Suppressor macrophage treated with lipopolysaccharide for 4 hours (primary cell): ENCODE results near the gene RPL29.
"Not testable (repeated sequence)": the region's sequence is repeated elsewhere in the genome, so short reads cannot be mapped to it uniquely, and the experiment has no call there.

Experiments used
- DNase-seq: peaks from one replicate; pipeline ENCODE4 v3.0.0-alpha.2; 2020

RPL29 gene

DNA sequence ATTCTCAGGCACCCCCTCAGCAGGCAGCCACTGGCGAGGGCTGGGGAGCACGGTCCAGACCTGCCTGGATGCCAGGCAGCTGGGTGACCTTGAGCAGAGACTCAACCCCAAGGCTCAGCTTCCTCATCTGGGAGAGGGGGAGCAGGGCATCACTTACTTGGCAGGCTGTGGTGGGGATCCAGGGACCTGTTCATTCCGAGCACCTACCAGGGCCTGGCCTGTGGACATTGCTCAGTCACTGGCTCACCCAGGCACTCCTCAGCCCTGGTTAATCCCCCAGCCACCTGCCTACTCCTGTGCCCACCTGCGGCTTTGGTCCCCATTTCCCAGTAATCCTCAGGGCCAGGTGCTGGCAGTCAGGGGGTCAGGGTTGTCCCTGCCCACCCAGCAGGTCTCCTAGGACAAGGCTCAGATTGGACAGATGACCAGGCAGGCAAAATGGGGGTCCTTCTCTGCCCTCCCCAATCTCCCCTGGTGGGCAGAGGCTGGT lies 9.3 kb upstream of the RPL29 start:
- no peak for DNase-seq

DNA sequence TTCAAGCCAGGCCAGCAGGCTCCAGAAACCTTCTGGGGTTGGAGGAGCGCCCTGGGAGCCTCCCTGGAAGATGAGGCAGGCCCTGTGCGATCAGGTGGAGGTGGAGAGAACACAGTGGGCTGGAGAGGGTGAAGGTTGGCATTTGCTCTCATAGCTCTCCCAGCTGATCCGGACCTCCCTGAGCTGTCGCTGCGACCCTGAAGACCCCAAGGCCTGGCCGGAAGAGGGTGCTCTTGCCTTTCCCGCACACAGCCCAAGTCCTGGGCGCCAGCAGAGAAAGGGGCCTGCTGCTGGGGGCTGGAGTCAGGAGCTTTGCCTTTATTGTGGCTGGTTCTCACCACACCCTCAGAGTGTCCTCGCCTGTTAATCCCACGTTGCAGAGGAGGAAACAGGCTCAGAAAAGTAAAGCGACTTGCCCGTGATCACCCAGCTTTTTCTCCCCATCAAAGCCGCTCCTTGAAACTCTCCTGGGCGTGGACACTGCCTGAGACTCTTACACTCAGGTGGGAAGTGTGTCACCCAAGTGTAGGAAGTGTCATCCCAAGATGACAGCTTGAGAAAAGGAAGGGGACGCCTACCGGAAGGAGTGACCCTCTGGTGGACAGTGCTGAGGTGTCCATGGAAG lies 8.6 kb upstream of the RPL29 start:
- DNase-seq: no peak

DNA sequence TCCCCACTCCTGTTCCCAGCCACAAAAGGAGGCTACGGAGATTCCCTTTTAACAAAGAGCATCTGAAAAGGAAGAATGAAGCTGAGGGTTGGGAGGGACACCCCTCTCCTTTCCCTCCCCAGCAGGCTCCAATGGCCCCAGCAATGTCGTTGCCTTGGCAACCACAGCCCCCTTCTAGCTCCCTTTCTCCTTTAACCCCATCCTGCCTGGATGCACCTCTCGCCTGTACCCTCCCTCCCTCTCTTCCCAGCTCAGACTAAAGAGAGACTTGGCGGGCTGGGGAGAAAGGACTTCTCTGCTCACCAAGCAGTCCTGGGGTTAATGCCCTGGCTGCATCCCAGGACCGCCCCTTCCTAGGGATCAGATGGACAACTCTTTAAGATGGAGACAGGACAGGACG lies 7.1 kb upstream of the RPL29 start:
- no peak for DNase-seq

DNA sequence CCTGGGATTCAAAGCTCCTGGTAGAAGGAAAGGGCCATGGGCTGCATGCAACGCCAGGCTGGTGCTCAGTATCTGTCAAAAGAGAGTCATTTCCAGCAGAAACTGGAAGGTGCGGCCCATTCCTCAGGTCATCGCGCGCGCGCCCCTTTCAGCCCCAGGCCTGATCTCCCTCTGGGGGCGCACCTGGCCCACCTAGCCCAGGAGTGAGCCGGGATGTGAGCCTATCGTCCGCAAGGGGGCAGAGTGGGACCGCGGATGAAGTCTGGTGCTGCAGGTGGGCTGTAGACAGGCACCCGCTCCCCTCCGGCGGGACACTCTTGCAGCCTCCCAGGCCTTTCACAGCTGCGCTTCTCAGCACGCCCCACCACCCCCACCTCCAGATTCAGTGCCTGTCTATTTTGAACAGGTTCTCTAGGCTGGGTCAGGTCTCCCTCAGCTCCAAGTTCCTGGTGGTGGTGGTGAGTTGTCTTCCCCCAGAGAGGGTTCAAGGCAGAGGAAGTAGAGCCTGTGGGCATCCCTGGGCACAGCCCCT lies 5.8 kb upstream of the RPL29 start:
- DNase-seq: peak; percentile 65

DNA sequence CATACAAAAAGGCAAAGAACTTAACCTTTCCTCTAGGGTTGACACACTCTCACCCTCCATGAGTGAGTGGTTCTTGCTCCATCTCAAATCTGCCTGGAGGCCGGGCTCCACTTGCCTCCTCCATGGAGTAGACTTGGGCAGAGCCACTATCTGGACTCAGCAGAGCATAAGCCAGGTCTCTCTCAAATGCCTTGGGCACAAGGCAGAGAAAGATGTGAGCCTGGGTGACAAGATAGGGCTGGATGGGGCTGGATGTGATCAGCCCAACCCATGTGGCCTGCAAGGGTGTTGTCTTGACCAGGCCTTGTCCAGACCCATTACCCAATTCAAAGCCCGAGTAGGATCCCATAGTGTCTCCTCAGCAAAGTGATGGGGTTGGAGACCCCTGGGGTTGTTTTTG lies 4.2 kb upstream of the RPL29 start:
- no peak for DNase-seq

DNA sequence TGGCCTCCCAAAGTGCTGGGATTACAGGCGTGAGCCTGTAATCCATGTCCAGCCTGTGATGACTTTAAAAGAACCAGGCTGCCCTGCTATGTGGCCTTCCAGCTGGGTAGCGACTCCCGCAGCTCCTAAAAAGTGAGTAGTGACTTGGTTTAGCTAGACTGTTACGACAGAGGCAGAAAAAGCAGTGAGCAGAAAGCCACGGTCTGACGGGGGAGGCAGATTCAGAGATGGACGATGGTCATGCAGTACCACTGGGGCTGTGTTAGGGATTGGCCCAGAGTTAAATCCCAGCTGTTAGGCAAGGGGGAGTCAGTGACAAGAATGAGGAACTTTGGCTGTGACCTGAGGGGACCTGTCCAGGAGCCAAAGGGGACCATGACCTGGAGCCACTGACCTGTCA lies 3.1 kb upstream of the RPL29 start:
- DNase-seq: no peak

DNA sequence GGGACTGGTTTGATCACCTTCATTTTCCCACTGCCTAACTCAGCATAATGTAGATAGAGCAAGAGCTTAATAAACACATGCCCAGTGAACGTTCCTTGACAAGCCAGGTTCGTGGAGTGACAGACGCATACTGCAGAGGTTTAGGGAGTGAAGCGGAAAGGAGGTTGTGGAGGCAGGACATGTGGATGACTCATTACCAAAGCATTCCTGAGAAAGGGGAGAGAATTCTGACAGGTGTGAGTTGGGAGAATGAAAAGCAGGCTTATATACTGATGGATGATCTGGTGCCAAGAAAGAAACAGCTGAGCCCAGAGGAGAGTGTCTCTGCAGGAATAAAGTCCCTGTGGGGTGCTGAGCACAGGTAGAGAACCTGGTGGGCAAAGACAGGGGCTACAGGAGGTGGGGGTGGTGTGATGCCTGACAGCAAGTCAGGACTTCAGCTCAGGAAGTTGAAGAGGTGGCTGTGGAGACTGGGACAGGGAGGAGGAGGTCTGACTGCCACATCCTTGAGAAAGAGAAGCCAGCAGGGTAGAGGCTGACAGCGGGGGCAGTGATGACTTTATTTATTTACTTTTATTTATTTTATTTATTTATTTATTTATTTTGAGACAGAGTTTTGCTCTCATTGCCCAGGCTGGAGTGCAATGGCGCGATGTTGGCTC lies 2.4 kb upstream of the RPL29 start:
- DNase-seq: no peak

DNA sequence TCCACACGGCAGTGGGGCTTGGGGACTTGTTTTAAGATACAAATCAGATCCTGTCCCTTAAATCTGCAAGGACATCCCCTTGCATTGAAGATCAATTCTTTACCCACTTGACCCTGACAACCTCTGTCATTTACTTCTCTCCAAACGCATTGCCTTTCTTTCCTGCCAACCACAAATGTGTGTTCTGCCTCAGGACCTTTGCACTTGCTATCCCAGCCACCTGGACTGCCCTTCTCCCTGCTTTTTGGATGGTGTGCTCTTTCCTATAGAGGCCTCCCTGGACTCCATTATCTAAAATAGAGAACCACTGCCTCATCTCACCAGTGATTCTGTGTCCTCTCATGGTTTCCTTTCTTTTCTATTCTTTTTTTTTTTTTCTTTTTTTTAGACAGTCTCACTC lies 1.5 kb upstream of the RPL29 start:
- no peak for DNase-seq

DNA sequence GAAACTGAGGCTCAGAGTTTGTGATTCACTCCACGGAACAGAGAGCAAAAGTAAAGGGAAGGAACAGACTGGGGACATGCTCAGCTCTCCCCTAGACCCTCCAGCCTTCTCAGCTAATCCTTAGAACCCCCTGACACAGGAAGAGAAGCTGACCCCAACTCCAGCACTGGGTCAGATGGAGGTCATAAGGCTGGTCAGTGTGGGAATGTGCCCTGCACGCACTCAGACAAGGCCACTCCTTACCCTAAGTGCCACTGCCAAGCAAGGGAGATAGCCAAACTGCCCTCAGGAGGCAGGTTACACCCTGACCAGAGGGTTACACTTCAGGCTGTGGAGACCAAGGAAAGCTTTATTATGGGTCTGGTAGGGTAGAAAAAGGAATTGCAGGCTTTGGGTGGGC lies 1.2 kb downstream of the RPL29 start:
- no peak for DNase-seq

DNA sequence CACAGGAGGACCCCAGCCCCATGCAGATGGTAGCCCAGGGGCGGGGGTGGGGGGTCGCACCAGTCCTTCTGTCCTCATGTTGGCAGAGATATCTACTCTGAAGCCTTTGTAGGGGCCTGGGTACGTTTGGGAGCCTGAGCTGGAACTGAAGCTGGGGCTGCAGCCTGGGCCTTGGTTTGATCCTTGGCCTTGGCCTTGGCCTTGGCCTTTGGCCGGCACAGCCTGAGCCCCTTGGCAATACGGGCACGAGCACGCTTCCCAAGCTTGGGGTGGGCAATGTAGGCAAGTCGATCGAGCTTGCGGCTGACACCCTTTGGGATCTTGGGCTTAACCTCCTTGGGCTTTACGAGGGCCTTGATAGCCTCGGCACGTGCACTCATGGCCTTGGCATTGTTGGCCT lies 2.0 kb downstream of the RPL29 start:
- not testable (repeated sequence) for DNase-seq

DNA sequence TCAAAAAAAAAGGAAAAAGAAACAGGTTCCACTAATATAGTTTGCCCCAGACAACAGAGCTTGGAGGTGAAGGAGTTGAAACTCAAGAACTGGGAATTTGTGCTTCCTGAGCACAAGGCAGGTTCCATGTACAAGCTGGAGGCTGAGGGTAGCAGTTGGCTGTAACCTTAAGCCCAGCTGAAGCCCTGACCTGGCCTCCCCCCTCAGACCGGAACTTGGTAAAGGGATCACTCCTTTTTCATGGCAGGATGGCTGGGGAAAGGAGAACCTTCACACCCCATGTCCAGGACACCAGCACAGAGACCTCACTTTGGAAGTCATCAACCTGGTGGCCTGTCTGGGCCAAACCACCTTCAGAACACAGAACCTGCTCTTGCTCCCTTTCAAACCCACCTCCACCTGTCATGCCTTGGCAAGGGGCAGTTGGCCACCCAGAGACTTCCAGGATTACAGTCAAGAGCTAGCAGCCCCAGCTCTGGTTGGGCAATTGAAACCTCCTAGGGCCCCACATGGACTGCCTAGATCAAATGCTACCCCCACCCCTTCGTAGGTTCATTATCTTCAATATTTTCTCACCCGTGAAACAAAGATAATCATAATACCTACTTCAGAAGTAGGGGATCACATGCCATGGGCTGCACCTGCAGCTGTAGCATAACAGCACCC lies 3.5 kb downstream of the RPL29 start:
- no peak for DNase-seq

DNA sequence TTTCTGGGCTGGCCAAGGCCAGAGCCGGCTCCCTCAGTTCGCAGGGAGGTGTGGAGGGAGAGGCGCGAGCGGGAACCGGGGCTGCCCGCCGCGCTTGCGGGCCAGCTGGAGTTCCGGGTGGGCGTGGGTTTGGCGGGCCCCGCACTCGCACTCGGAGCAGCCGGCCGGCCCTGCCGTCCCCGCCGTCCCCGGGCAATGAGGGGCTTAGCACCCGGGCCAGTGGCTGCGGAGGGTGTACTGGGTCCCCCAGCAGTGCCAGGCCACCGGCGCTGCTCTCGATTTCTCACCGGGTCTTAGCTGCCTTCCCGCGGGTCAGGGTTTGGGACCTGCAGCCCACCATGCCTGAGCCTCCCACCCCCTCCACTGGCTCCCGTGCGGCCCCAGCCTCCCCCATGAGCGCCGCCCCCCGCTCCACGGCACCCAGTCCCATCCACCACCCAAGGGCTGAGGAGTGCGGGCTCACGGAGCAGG lies 5.2 kb downstream of the RPL29 start:
- DNase-seq: not testable (repeated sequence)

DNA sequence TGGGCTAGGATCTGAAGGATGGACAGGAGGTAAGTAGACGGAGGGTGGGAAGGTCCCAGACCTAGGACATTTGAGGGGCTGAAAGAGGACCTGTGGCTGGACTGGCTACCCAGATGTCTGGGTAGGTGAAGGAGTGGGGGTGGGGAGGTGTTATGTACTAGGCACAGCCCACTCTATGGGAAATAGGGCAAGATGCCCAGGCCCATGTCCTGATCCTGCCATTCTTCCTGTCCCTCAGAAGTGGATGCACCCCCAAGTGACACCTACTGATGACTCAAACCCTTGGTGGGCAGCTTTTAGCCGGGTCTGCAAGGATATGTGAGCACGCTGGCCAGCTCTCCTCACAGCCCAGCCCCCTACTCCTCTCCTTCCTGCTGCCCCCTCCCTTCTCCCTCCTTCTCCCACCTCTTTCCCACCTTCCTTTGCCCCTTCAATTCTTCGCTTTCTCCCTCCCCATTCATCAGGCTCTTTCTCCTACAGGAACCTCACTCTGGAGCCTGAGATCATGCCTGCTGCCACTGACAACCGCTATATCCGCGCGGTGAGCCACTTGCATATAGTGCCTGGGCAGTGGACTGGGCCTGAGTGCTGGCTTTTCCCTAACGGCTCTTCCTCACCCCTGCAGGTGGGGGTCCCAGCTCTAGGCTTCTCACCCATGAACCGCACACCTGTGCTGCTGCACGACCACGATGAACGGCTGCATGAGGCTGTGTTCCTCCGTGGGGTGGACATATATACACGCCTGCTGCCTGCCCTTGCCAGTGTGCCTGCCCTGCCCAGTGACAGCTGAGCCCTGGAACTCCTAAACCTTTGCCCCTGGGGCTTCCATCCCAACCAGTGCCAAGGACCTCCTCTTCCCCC lies 7.2 kb downstream of the RPL29 start:
- DNase-seq: no peak

DNA sequence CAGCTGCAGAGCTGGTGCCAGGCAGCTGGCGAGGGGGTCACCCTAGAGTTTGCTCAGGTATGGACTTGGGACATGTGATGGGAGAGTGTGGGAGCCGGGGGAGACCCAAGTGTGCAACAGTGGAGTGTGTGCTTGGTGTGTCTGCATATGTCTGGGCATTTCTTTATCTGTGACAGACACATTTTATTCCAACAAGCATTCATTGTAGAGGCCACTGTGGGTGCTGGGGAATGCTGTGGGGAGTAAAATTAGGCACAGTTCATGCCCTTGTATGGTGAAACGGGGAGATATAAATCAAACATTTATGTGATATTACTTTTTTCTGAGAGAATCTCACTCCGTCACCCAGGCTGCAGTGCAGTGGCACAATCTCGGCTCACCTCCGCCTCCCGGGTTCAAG lies 8.1 kb downstream of the RPL29 start:
- no peak for DNase-seq

DNA sequence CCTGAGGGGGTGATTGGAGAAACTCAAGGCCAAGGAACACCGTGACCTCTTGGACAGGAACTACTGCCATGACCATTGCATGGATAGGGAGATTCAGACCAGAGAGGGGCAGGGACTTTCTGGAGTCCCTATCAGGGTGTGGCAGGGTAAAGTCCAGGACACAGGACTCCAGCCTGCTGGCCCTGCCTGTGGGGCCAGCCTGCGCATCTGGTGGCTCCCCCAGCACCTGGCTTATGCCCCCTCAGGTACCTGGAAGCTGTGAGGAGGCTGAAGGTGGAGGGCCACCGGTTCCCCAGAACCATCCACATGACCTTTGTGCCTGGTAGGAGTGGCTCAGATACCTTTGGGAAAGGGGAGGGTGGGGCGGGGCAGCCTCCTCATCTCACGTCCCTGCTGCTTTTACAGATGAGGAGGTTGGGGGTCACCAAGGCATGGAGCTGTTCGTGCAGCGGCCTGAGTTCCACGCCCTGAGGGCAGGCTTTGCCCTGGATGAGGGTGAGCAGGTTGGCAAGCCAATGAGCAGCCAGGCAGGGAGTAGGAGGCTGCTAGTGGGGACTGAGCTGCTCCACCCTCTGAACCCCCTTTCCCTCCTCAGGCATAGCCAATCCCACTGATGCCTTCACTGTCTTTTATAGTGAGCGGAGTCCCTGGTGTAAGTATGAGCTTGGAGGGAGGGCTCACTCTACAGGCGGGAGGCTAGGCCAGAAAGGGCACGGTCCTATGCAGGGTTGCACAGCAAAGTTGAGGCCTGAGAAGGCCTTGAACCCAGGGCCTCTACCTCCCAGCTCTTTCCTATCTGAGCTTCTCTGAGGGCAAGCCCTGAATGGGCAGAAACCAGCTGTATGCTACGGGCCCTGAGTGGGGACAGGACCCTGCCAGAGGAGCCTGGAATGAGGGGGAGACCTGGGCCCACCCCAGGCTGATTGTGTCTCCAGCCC lies 9.4 kb downstream of the RPL29 start:
- no peak for DNase-seq

DNA sequence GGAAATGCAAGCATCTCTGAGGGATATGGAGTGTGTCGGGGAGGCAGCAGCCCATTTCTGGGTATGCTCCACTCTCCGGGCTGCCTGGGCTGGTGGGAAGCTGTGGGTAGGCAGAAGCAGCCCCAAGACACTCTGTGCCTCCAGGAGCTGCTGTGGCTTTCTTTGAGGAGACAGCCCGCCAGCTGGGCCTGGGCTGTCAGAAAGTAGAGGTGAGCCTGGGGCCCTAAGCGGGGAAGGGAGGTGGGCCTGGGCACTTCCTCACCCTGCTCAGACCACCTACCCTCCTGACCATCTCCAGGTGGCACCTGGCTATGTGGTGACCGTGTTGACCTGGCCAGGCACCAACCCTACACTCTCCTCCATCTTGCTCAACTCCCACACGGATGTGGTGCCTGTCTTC lies 10.6 kb downstream of the RPL29 start:
- no peak for DNase-seq

DNA sequence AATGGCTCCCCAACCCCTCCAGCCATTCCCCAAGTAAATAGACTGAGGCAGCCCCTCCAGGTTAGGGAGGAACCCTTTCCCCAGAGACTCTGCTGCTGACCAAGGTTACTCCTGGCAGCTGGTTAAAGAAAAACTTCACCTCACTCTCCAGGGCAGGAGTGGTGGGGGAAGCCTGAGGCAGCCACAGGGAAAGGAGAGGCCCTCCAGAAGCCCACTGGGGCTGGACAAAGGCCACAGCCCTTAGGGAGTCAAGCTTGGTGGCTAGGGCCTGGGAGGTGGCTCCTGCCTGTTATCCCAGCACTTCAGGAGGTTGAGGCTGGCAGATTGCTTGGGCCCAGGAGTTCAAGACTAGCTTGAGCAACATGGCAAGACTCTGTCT lies 11.4 kb downstream of the RPL29 start:
- DNase-seq: no peak

DNA sequence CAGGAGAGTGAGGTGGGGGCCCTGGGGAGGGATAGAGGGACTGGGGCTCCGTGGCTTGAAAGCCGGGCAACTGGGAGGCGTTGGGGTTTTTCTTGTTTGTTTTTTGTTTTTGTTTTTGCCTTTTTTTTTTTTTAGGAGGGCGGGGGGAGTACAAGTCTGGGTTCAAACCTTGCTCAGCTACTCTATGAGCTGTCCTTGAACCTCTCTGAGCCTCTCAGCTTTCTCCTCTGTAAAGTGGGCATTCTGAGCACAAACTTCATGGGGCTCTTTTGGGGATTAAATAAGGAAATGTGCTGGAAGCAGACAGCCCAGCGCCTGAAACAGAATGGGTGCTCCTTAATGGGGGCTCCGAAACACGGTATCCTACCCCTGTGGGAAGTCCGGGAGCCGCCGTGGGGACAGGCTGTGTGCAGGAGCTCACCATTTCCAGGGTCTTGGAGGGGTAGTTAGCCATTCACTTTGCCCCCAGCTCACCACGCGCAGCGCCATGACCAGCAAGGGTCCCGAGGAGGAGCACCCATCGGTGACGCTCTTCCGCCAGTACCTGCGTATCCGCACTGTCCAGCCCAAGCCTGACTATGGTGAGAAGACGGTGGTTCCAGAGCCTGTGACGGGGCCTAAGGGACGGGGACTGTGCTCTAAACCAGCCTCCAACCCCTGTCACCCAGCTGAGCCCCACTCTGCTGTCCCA lies 12.0 kb downstream of the RPL29 start:
- no peak for DNase-seq

DNA sequence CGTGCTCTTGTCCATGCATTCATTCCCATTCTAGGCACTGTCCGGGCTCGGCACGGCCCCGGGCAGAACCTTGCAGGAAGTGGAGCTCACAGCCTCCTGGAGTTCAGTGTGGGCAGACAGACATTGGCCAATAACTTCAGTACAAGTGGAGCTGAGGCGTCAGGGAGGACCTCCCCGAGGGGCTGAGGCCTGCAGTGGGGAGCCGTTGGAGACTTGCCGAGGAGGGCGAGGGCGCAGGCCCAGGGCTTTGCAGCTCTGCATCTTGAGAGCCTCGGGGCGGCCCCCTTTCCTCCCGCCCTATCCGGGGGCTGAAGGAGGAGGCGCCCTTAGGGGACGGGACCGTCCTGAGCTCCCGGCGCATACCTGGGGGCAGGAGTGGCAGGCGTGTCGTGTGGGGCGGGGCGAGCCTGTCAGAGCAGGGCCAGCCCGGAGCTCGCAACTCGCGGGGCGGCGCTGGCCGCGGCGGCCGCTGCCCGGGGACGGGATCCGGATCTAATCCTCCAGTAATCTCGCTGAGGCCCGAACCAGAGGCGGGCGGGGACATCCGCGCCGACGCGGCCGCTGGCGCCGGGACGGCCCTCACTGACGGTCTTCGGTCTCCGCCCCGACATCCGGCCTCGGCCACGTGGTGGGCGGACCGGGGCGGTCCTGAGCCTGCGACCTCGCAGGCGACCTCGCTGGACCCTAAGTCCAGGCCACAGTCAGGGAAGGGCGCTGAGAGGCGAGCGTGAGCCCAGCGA lies 12.7 kb downstream of the RPL29 start, which contains the start of gene ACY1:
ACY1 (plus strand) TSS at position 698 of the 740 bp plus-strand sequence. CDS start 530 bp downstream, outside the sequence.
- peak; percentile 90 for DNase-seq

DNA sequence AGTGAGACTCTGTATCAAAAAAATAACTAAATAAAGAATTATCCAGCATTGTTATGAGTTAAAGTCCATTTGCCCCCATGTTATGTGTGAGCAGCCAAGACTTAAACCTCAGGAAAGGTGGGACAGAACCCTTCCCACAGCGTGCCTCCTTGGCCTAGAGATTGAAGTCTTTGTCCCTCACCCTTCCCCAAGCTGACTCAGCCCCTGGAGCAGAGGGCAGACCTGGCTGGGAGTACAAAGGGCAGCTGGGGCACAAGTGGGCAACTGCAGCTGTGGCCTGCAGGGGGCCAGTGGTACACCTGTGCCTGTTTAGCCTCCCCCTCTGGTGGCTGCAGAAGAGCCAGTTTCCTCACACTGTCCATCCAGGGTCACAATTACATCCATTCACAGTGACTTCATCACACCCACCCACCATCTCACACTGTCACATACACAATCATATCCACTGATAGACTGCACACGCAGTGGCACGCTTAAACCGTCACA lies 13.3 kb downstream of the RPL29 start:
- DNase-seq: no peak
